Esophagus (tissue), 2 donors: ENCODE results near the gene DENND4C. TPM values are rescaled to one million over a fixed set of nuclear protein-coding genes. Genes with fewer than 3 reads are reported as not detected.
"Not testable (repeated sequence)": the region's sequence is repeated elsewhere in the genome, so short reads cannot be mapped to it uniquely, and the experiment has no call there.

Experiments
- H3K27ac ChIP-seq, 2 donors: one replicate each; pipeline ENCODE4 v1.5.1; 2013; ENCODE audit warnings: low read depth in 2 of 2, mild to moderate bottlenecking in 2 of 2, inconsistent platforms in 1 of 2, low read length in 1 of 2, moderate library complexity in 1 of 2
- H3K27me3 ChIP-seq, 2 donors: one replicate each; pipeline ENCODE4 v1.6.1; 2013; ENCODE audit warnings: low read length in 2 of 2, control low read depth in 1 of 2, mild to moderate bottlenecking in 1 of 2; ENCODE audit not compliant: insufficient read depth in 2 of 2, control insufficient read depth in 1 of 2
- H3K36me3 ChIP-seq, 2 donors: one replicate each; pipeline ENCODE4 v1.6.1; 2013; ENCODE audit warnings: low read length in 1 of 2; ENCODE audit not compliant: control insufficient read depth in 2 of 2, insufficient read depth in 2 of 2
- H3K4me1 ChIP-seq, 2 donors: one replicate each; pipeline ENCODE4 v1.6.1; 2013; ENCODE audit warnings: low read length in 1 of 2; ENCODE audit not compliant: control insufficient read depth in 2 of 2, insufficient read depth in 2 of 2
- H3K4me3 ChIP-seq, 2 donors: one replicate each; pipeline ENCODE4 v1.5.1; 2013; ENCODE audit warnings: low read length in 2 of 2, mild to moderate bottlenecking in 2 of 2, low read depth in 1 of 2, moderate library complexity in 1 of 2
- H3K9me3 ChIP-seq, 2 donors: one replicate each; pipeline ENCODE4 v1.6.1; 2013; ENCODE audit warnings: mild to moderate bottlenecking in 2 of 2, low read depth in 1 of 2, low read length in 1 of 2, moderate library complexity in 1 of 2; ENCODE audit not compliant: control insufficient read depth in 2 of 2, insufficient read depth in 1 of 2
- WGBS, 2 donors: extraction: QIAGEN DNeasy Blood & Tissue Kit; methylation state at CpG; one replicate each; pipeline ENCODE4 v1.1.7; 2013; 5-methylcytosine and 5-hydroxymethylcytosine counted together
- polyA plus RNA-seq, 2 donors: library from polyadenylated mRNA; stranded (reverse); fragments of 200-250 nt; gene quantifications; one replicate each; pipeline ENCODE4 v1.2.3, GENCODE V29; 2013
- donor health status: healthy with polysubstance abuse.
- donor health status: Bipolar disorder and iron deficiency.

DENND4C gene
- polyA plus RNA-seq, 2 donors: 6.8 to 9.1 TPM

- no peaks in the 10 kb centered on the region for H3K9me3 ChIP-seq
- peaks cover 2 to 3% of the 10 kb centered on the region in 2 donors for H3K4me1 ChIP-seq
- no peaks in the 10 kb centered on the region for H3K27me3 ChIP-seq
- peak overlapping the region in 1 of 2 donors; percentile 97 for H3K4me3 ChIP-seq
- no peak overlapping the region for H3K27ac ChIP-seq
- 94 to 98% methylated on average over 2 of the region's 2 CpGs for WGBS, 2 donors
- H3K36me3 ChIP-seq: no peaks in the 10 kb centered on the region
These were observed 179.7 kb downstream of the DENND4C start for GRCh38 chr9:19410195-19410503.

GRCh38 chr9:19410594-19410993 is 180.1 kb downstream of the DENND4C start:
- Histone ChIP-seq H3K4me3 (no peak overlapping the region), H3K9me3 (no peaks in the 10 kb centered on the region), H3K27ac (no peak overlapping the region), H3K4me1 (peaks cover 2 to 3% of the 10 kb centered on the region in 2 donors), H3K36me3 (no peaks in the 10 kb centered on the region), H3K27me3 (no peaks in the 10 kb centered on the region)
- WGBS, 2 donors: 98 to 100% methylated on average over 2 of the region's 2 CpGs

GRCh38 chr9:19411316-19411715 is 180.8 kb downstream of the DENND4C start:
- Histone ChIP-seq H3K27ac (no peak overlapping the region), H3K27me3 (no peaks in the 10 kb centered on the region)
- 88 to 89% methylated on average over 8 of the region's 8 CpGs for WGBS, 2 donors

GRCh38 chr9:19413456-19413855 is 183.0 kb downstream of the DENND4C start:
- H3K27ac ChIP-seq, H3K4me1 ChIP-seq, H3K9me3 ChIP-seq, H3K4me3 ChIP-seq, H3K36me3 ChIP-seq, H3K27me3 ChIP-seq: not testable (repeated sequence)
- 64 to 87% methylated on average over 3 of the region's 3 CpGs for WGBS, 2 donors

More at GRCh38 chr9:19411316-19411715, 180.8 kb downstream of the DENND4C start:
- peaks cover 2 to 3% of the 10 kb centered on the region in 2 donors for H3K4me1 ChIP-seq
- no peak overlapping the region for H3K4me3 ChIP-seq
- H3K36me3 ChIP-seq: no peaks in the 10 kb centered on the region
- no peaks in the 10 kb centered on the region for H3K9me3 ChIP-seq

GRCh38 chr9:19416143-19416542 is 185.7 kb downstream of the DENND4C start:
- Histone ChIP-seq H3K9me3 (no peaks in the 10 kb centered on the region), H3K4me1 (no peaks in the 10 kb centered on the region), H3K27ac (no peak overlapping the region), H3K27me3 (no peaks in the 10 kb centered on the region), H3K4me3 (no peak overlapping the region), H3K36me3 (no peaks in the 10 kb centered on the region)
- WGBS, 2 donors: 91 to 100% methylated on average over 2 of the region's 2 CpGs

GRCh38 chr9:19420877-19421276 is 190.4 kb downstream of the DENND4C start:
- no peaks in the 10 kb centered on the region for H3K27me3 ChIP-seq
- H3K27ac ChIP-seq: no peak overlapping the region
- H3K4me3 ChIP-seq: no peak overlapping the region
- H3K9me3 ChIP-seq: no peaks in the 10 kb centered on the region
- H3K36me3 ChIP-seq: no peaks in the 10 kb centered on the region
- WGBS, 2 donors: 86 to 88% methylated on average over 1 of the region's 1 CpG
- H3K4me1 ChIP-seq: no peaks in the 10 kb centered on the region

Other genes starting within 250 kb of the DENND4C start
- gene SAXO1, start 197.5 kb upstream of the DENND4C start, polyA plus RNA-seq: under 1 TPM in 1 of 2 donors, not detected in 1; 0.02 TPM
- gene RRAGA, start 181.3 kb upstream of the DENND4C start, polyA plus RNA-seq: 10 to 100 TPM; 22.5 to 73.6 TPM
- 1 to 10 TPM; 2.7 TPM for gene HAUS6, start 127.8 kb upstream of the DENND4C start, polyA plus RNA-seq
- gene PLIN2, start 103.2 kb upstream of the DENND4C start, polyA plus RNA-seq: 10 to 100 TPM in 1 of 2 donors, 1 to 10 TPM in 1; 8.6 to 14.7 TPM
- gene RPS6, start 149.5 kb downstream of the DENND4C start, polyA plus RNA-seq: 1,000 to 10,000 TPM; 3,196 to 4,496 TPM
- under 1 TPM; 0.39 to 0.73 TPM for gene ACER2, start 178.3 kb downstream of the DENND4C start, polyA plus RNA-seq